ENCODE data around the gene CALML5. TPM values are rescaled to one million over a fixed set of nuclear protein-coding genes. Genes with fewer than 3 reads are reported as not detected.

Gene CALML5
- total RNA-seq, 1 experiment from 2014 or later: not detected

DNA sequence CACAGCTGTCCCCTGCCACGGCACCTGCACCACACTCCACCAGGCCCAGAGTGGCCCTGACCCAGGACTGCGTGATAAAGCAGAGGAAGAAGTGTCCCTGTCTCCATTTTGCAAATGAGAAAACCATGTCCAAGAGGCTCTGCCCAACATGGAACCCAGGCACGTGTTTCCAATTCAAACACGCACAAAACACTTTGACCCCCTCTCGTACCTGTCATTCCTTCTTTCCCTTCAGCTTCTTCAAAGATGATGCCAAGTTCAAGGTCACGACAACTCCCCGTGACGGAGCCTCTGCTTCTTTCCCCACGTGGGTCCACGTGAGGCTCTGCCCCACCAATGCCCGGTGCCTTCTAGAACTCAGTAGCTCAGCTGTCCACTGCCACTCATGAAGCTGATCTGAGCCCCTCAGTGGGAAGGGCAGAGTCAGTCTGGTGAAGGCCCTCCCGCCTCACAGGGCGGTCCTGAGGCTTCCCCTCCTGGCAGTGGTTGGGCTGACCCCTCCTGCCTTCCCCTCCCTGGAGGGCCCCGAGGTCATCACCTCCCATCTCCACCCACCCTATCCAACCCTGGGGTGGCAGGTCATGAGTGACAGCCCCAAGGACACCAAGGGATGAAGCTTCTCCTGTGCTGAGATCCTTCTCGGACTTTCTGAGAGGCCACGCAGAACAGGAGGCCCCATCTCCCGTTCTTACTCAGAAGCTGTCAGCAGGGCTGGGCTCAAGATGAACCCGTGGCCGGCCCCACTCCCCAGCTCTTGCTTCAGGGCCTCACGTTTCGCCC lies 19.0 kb downstream of the CALML5 start:
- DNase-seq (ENCODE audit: low read depth, low spot score) (no peak), ATAC-seq (no peak)
- H3K27me3 ChIP-seq (ENCODE audit: insufficient read depth, low read length): no peaks in the 10 kb centered on the region
- no peak for TF ChIP-seq YY1 (IDR thresholded peaks at IDR 0.05; ENCODE audit: extremely low read depth, insufficient replicate concordance, low read depth, low read length)
- TF ChIP-seq ELF1 (IDR thresholded peaks at IDR 0.05; ENCODE audit: borderline replicate concordance, low read depth): no peak
- no peak for TF ChIP-seq SRF (IDR thresholded peaks at IDR 0.05; ENCODE audit: low read depth)
- TF ChIP-seq EZH2phosphoT487 (IDR thresholded peaks at IDR 0.05; ENCODE audit: borderline replicate concordance): no peak
- no peak for TF ChIP-seq CBX3 (IDR thresholded peaks at IDR 0.05; ENCODE audit: low read depth)
- no peak for TF ChIP-seq POLR2A (IDR thresholded peaks at IDR 0.05; ENCODE audit: borderline replicate concordance, extremely low read depth, insufficient read depth, insufficient read length)
- TF ChIP-seq, protein P1, sequence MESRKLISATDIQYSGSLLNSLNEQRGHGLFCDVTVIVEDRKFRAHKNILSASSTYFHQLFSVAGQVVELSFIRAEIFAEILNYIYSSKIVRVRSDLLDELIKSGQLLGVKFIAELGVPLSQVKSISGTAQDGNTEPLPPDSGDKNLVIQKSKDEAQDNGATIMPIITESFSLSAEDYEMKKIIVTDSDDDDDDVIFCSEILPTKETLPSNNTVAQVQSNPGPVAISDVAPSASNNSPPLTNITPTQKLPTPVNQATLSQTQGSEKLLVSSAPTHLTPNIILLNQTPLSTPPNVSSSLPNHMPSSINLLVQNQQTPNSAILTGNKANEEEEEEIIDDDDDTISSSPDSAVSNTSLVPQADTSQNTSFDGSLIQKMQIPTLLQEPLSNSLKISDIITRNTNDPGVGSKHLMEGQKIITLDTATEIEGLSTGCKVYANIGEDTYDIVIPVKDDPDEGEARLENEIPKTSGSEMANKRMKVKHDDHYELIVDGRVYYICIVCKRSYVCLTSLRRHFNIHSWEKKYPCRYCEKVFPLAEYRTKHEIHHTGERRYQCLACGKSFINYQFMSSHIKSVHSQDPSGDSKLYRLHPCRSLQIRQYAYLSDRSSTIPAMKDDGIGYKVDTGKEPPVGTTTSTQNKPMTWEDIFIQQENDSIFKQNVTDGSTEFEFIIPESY (IDR thresholded peaks at IDR 0.05; ENCODE audit: extremely low read depth, insufficient replicate concordance, low read length): no peak
- TF ChIP-seq SP1 (IDR thresholded peaks at IDR 0.05; ENCODE audit: low read depth): no peak
- no peak for TF ChIP-seq FOSL1 (IDR thresholded peaks at IDR 0.05; ENCODE audit: low read depth)
- no peak for TF ChIP-seq EZH2 (IDR thresholded peaks at IDR 0.05)
- TF ChIP-seq, protein P2, sequence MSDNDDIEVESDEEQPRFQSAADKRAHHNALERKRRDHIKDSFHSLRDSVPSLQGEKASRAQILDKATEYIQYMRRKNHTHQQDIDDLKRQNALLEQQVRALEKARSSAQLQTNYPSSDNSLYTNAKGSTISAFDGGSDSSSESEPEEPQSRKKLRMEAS (IDR thresholded peaks at IDR 0.05): no peak
- TF ChIP-seq JUND (IDR thresholded peaks at IDR 0.05): no peak
- TF ChIP-seq, protein P3, sequence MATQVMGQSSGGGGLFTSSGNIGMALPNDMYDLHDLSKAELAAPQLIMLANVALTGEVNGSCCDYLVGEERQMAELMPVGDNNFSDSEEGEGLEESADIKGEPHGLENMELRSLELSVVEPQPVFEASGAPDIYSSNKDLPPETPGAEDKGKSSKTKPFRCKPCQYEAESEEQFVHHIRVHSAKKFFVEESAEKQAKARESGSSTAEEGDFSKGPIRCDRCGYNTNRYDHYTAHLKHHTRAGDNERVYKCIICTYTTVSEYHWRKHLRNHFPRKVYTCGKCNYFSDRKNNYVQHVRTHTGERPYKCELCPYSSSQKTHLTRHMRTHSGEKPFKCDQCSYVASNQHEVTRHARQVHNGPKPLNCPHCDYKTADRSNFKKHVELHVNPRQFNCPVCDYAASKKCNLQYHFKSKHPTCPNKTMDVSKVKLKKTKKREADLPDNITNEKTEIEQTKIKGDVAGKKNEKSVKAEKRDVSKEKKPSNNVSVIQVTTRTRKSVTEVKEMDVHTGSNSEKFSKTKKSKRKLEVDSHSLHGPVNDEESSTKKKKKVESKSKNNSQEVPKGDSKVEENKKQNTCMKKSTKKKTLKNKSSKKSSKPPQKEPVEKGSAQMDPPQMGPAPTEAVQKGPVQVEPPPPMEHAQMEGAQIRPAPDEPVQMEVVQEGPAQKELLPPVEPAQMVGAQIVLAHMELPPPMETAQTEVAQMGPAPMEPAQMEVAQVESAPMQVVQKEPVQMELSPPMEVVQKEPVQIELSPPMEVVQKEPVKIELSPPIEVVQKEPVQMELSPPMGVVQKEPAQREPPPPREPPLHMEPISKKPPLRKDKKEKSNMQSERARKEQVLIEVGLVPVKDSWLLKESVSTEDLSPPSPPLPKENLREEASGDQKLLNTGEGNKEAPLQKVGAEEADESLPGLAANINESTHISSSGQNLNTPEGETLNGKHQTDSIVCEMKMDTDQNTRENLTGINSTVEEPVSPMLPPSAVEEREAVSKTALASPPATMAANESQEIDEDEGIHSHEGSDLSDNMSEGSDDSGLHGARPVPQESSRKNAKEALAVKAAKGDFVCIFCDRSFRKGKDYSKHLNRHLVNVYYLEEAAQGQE (IDR thresholded peaks at IDR 0.05; ENCODE audit: low read depth): no peak
- no peak for TF ChIP-seq CEBPB (IDR thresholded peaks at IDR 0.05; ENCODE audit: low read depth)
- TF ChIP-seq POLR2AphosphoS5 (IDR thresholded peaks at IDR 0.05; ENCODE audit: low read depth, low read length): no peak
- TF ChIP-seq RAD21 (IDR thresholded peaks at IDR 0.05; ENCODE audit: low read depth): no peak
- no peak overlapping the region for H3K9ac ChIP-seq (ENCODE audit: low read length)
- H2AFZ ChIP-seq (ENCODE audit: low read depth, low read length, poor library complexity, severe bottlenecking): no peak overlapping the region
- H3K36me3 ChIP-seq (ENCODE audit: control insufficient read depth in 1 of 2, insufficient read depth in 2 of 2, low read length in 2 of 2): no peaks in the 10 kb centered on the region
- H3K4me1 ChIP-seq (ENCODE audit: control insufficient read depth in 1 of 2, insufficient read depth in 2 of 2, low read length in 2 of 2): no peaks in the 10 kb centered on the region
- ChIA-PET POLR2A (no interaction called here), CTCF (no interaction called here), RAD21 (ENCODE audit: low non-redundant PET in 1 of 2, low total read pairs in 2 of 2, uncharacterized antibody in 2 of 2, unreplicated experiment in 2 of 2) (no interaction called here)
- H3K9me2 ChIP-seq (ENCODE audit: insufficient read depth): no peaks in the 10 kb centered on the region
- H3K27ac ChIP-seq (ENCODE audit: low read depth, low read length): no peak overlapping the region
- no peaks in the 10 kb centered on the region for H4K20me1 ChIP-seq (ENCODE audit: insufficient read depth)
- no TSS peak for BruUV-seq (replicated peaks)
- no peaks in the 10 kb centered on the region for H3K9me3 ChIP-seq (ENCODE audit: control insufficient read depth in 1 of 2, insufficient read depth in 1 of 2, low read depth in 1 of 2, low read length in 2 of 2)
- H3K4me3 ChIP-seq (replicated peaks in 1 of 2; ENCODE audit: low read depth in 1 of 2, low read length in 2 of 2): no peak overlapping the region
- intact Hi-C loops (cut with micrococcal nuclease): no loop called here
- H3K79me2 ChIP-seq (ENCODE audit: insufficient read depth, low read length): no peaks in the 10 kb centered on the region
- no peak overlapping the region for H3K4me2 ChIP-seq (ENCODE audit: low read length)

All from HCT116 (cell line).